Thoracic aorta (tissue), 2 donors: ENCODE data around the gene SLITRK6. TPM values are rescaled to one million over a fixed set of nuclear protein-coding genes. Genes with fewer than 3 reads are reported as not detected.
"Not testable (repeated sequence)": the region's sequence is repeated elsewhere in the genome, so short reads cannot be mapped to it uniquely, and the experiment has no call there.

Source experiments
- ATAC-seq: fragments of 150-250 bp; one replicate; pipeline ENCODE4 v1.8.0; 2017; ENCODE audit warnings: low read depth; ENCODE audit not compliant: insufficient number of reproducible peaks, low FRiP score
- DNase-seq: peaks from one replicate; pipeline ENCODE4 v3.0.0-alpha.2; 2020; ENCODE audit warnings: low spot score
- H3K27ac ChIP-seq, 2 donors: fragments of 200-600 bp; sonication (generic); 1 replicate in 1 of 2; 2 replicates in 1 of 2; pipeline ENCODE4 v1.5.1; 2016; ENCODE audit warnings: mild to moderate bottlenecking in 2 of 2, moderate library complexity in 2 of 2
- H3K27me3 ChIP-seq: fragments of 200-600 bp; sonication (generic); replicated peaks from 2 replicates; pipeline ENCODE4 v1.6.0; 2016; ENCODE audit warnings: mild to moderate bottlenecking; ENCODE audit not compliant: insufficient read depth
- H3K36me3 ChIP-seq: fragments of 200-600 bp; sonication (generic); one replicate; pipeline ENCODE4 v1.5.1; 2016
- H3K4me1 ChIP-seq, 2 donors: fragments of 200-600 bp; sonication (generic); 1 replicate in 1 of 2; 2 replicates in 1 of 2; pipeline versions ENCODE4 v1.5.1 to v1.6.0; 2016; ENCODE audit warnings: low read depth in 2 of 2, mild to moderate bottlenecking in 1 of 2; ENCODE audit not compliant: control insufficient read depth in 1 of 2
- H3K4me3 ChIP-seq: fragments of 200-600 bp; sonication (generic); 2 replicates; pipeline ENCODE4 v1.5.1; 2016; ENCODE audit warnings: mild to moderate bottlenecking
- H3K9me3 ChIP-seq: fragments of 200-600 bp; sonication (generic); 2 replicates; pipeline ENCODE4 v1.5.1; 2016
- total RNA-seq, 2 donors: library from RNA; depleted of rRNA; stranded (reverse); fragments of >200 nt; gene quantifications; one replicate each; pipeline versions ENCODE4 v1.1.0 to v1.2.3, GENCODE V29; 2016
- TF ChIP-seq, protein P1 (sequence below): fragments of 200-600 bp; sonication (generic); IDR thresholded peaks from one replicate; pipeline ENCODE4 v1.5.1; 2019; ENCODE audit warnings: antibody characterized with exemption

SLITRK6 gene
- total RNA-seq, 2 donors from 2014 or later: not detected

DNA sequence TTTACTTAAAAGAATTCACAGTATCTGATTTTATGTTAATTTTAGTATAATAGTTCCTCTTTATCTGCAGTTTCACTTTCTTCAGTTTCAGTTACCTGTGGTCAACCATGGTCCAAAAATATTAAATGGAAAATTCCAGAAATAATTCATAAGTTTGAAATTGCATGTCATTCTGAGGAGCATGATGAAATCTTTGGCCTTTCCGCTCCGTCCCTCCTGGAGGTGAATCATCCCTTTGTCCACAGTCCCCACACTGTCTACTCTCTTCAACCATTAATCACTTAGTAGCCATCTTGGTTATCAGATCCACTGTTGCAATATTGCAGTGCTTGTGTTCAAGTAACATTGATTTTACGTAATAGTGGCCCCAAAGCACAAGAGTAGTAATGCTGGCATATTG is 26.9 kb downstream of the SLITRK6 start:
- TF ChIP-seq, protein P1, sequence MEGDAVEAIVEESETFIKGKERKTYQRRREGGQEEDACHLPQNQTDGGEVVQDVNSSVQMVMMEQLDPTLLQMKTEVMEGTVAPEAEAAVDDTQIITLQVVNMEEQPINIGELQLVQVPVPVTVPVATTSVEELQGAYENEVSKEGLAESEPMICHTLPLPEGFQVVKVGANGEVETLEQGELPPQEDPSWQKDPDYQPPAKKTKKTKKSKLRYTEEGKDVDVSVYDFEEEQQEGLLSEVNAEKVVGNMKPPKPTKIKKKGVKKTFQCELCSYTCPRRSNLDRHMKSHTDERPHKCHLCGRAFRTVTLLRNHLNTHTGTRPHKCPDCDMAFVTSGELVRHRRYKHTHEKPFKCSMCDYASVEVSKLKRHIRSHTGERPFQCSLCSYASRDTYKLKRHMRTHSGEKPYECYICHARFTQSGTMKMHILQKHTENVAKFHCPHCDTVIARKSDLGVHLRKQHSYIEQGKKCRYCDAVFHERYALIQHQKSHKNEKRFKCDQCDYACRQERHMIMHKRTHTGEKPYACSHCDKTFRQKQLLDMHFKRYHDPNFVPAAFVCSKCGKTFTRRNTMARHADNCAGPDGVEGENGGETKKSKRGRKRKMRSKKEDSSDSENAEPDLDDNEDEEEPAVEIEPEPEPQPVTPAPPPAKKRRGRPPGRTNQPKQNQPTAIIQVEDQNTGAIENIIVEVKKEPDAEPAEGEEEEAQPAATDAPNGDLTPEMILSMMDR: no peak
- Histone ChIP-seq H3K27me3 (no peaks in the 10 kb centered on the region), H3K4me1 (no peaks in the 10 kb centered on the region), H3K27ac (no peak overlapping the region), H3K9me3 (no peaks in the 10 kb centered on the region), H3K36me3 (no peaks in the 10 kb centered on the region), H3K4me3 (no peak overlapping the region)
- no peak for DNase-seq
- no peak for ATAC-seq

DNA sequence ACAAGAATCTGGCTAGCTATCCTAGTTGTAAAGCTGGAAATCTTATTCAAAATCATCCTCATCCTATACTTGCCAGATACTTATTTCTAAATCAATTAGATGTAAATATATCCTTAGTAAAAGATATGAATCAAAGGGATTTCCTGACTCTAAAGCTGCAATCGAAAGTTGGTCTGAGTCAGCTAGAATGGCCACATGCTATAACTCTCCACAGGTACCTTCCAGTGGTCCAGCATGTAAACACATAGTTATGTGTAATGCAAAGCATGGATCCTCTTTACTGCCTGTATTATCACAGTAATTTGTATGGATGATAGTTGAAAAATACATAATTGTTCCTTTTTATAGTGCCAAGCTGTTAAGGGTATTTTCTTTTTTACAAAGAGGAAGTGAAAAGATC is 27.4 kb downstream of the SLITRK6 start:
- ATAC-seq (no peak), DNase-seq (no peak)
- Histone ChIP-seq H3K4me1 (no peaks in the 10 kb centered on the region), H3K9me3 (no peaks in the 10 kb centered on the region), H3K36me3 (no peaks in the 10 kb centered on the region), H3K4me3 (no peak overlapping the region), H3K27me3 (no peaks in the 10 kb centered on the region), H3K27ac (no peak overlapping the region)
- TF ChIP-seq, protein P1: no peak

DNA sequence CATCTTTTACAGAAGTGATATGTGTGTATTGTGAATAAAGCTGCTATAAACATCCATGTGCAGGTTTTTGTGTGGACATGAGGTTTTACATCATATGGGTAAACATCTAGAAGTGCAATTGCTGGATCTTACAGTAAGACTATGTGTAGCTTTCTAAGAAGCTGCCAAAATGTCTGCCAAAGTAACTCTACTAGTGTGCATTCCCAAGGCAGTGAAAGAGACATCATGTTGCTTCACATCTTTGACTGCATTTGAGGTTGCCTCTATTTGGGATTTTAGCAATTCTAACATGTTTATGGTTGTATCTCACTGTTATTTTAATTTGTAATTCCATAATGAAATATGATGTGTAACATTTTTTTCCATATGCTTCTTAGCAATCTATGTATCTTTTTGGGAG is 30.3 kb downstream of the SLITRK6 start:
- no peak for DNase-seq
- TF ChIP-seq, protein P1: no peak
- Histone ChIP-seq H3K4me3 (no peak overlapping the region), H3K36me3 (no peaks in the 10 kb centered on the region), H3K27ac (no peak overlapping the region), H3K4me1 (no peaks in the 10 kb centered on the region), H3K9me3 (no peaks in the 10 kb centered on the region), H3K27me3 (no peaks in the 10 kb centered on the region)
- ATAC-seq: no peak

DNA sequence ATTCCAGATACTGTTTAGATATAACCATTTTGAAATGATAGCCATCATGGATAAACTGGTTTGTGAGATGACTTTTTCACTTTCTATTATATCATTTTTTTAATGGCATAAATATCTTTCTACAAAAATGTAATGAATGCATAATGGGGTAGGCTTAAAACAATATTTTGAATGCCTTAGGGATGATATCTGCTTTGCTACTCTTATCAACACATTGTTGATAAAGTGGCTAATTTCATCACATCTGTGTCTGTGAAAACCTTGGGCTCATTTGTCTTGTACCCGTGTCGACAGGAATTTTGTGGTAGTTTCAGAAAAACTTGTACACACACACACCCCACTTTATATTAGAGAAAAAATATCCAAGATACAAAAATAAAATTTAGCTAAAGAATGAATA is 44.1 kb downstream of the SLITRK6 start:
- TF ChIP-seq, protein P1: no peak
- ATAC-seq (no peak), DNase-seq (no peak)
- Histone ChIP-seq H3K9me3 (no peaks in the 10 kb centered on the region), H3K27ac (no peak overlapping the region), H3K4me3 (no peak overlapping the region), H3K36me3 (no peaks in the 10 kb centered on the region), H3K27me3 (no peaks in the 10 kb centered on the region), H3K4me1 (no peaks in the 10 kb centered on the region)

DNA sequence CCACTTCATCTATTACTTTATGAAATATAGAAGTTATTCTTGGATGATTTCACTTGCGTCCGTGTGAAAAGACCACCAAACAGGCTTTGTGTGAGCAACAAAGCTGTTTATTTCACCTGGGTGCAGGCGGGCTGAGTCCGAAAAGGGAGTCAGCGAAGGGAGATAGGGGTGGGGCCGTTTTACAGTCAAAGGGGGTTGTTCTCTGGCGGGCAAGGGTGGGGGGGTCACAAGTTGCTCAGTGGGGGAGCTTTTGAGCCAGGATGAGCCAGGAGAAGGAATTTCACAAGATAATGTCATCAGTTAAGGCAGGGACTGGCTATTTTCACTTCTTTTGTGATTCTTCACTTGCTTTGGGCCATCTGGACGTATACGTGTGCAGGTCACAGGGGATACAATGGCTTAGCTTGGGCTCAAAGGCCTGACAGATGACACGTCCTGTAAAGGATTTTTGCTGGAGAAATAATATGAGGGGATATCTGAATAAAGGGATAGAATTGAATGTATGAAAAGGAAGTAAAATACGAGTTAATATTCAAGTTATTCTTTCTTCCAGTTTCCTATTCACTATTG is 55.9 kb downstream of the SLITRK6 start:
- not testable (repeated sequence) for H3K4me3 ChIP-seq, H3K4me1 ChIP-seq, H3K27me3 ChIP-seq, DNase-seq, H3K27ac ChIP-seq, H3K9me3 ChIP-seq, H3K36me3 ChIP-seq, ATAC-seq
